ENCODE results near the gene DUOXA2.
A peak's percentile ranks its signal among the peaks of the same experiment; 100 is the strongest.
"Not testable (repeated sequence)": the region's sequence is repeated elsewhere in the genome, so short reads cannot be mapped to it uniquely, and the experiment has no call there.

DUOXA2 gene

GRCh38 chr15:45134046-45134445 lies 19.9 kb downstream of the DUOXA2 start:
- no peak overlapping the region for H3K4me3 ChIP-seq (ENCODE audit: low read depth, low read length)
- TF ChIP-seq CTCF (IDR thresholded peaks at IDR 0.05; ENCODE audit: borderline replicate concordance, insufficient read depth, low read depth, low read length), result no peak

GRCh38 chr15:45134682-45135604 lies 20.8 kb downstream of the DUOXA2 start:
- H3K4me3 ChIP-seq (ENCODE audit: low read depth, low read length), result no peak overlapping the region
- TF ChIP-seq CTCF (IDR thresholded peaks at IDR 0.05; ENCODE audit: borderline replicate concordance, insufficient read depth, low read depth, low read length), result no peak

GRCh38 chr15:45135705-45136377 lies 21.7 kb downstream of the DUOXA2 start:
- H3K4me3 ChIP-seq (ENCODE audit: low read depth, low read length), result not testable (repeated sequence)

GRCh38 chr15:45136378-45136764 lies 22.2 kb downstream of the DUOXA2 start:
- no peak overlapping the region for H3K4me3 ChIP-seq (ENCODE audit: low read depth, low read length)
- TF ChIP-seq CTCF (IDR thresholded peaks at IDR 0.05; ENCODE audit: borderline replicate concordance, insufficient read depth, low read depth, low read length), result peak; percentile 21; the same call in 1 of the 2 replicates

- TF ChIP-seq CTCF (IDR thresholded peaks at IDR 0.05; ENCODE audit: borderline replicate concordance, insufficient read depth, low read depth, low read length), result no peak
These were observed 23.6 kb downstream of the DUOXA2 start for GRCh38 chr15:45137703-45138102.

GRCh38 chr15:45138814-45139765 lies 25.0 kb downstream of the DUOXA2 start:
- TF ChIP-seq CTCF (IDR thresholded peaks at IDR 0.05; ENCODE audit: borderline replicate concordance, insufficient read depth, low read depth, low read length), result no peak
- H3K4me3 ChIP-seq (ENCODE audit: low read depth, low read length), result no peak overlapping the region

More at GRCh38 chr15:45137703-45138102, 23.6 kb downstream of the DUOXA2 start:
- H3K4me3 ChIP-seq (ENCODE audit: low read depth, low read length), result no peak overlapping the region

GRCh38 chr15:45139770-45140169 lies 25.6 kb downstream of the DUOXA2 start:
- TF ChIP-seq CTCF (IDR thresholded peaks at IDR 0.05; ENCODE audit: borderline replicate concordance, insufficient read depth, low read depth, low read length), result no peak
- no peak overlapping the region for H3K4me3 ChIP-seq (ENCODE audit: low read depth, low read length)
